Measurements from ENCODE around the gene CRADD.
"Not testable (repeated sequence)": the region's sequence is repeated elsewhere in the genome, so short reads cannot be mapped to it uniquely, and the experiment has no call there.

The CRADD gene

GRCh38 chr12:93912086-93912733 lies 235.0 kb downstream of the CRADD start:
- peak; percentile 46 for DNase-seq

- no peak for DNase-seq
These were observed 236.7 kb downstream of the CRADD start for GRCh38 chr12:93913845-93914244.

GRCh38 chr12:93914281-93914680 lies 237.1 kb downstream of the CRADD start:
- DNase-seq = no peak

GRCh38 chr12:93915411-93915810 lies 238.2 kb downstream of the CRADD start:
- DNase-seq = no peak

GRCh38 chr12:93916402-93916801 lies 239.2 kb downstream of the CRADD start:
- no peak for DNase-seq

- DNase-seq = no peak
These were observed 241.1 kb downstream of the CRADD start for GRCh38 chr12:93918262-93918661.

- no peak for DNase-seq
These were observed 241.7 kb downstream of the CRADD start for GRCh38 chr12:93918900-93919299.

GRCh38 chr12:93921521-93921920 lies 244.3 kb downstream of the CRADD start:
- no peak for DNase-seq

GRCh38 chr12:93922583-93923006 lies 245.4 kb downstream of the CRADD start:
- peak; percentile 87 for DNase-seq

GRCh38 chr12:93924367-93924766 lies 247.2 kb downstream of the CRADD start:
- DNase-seq = no peak

GRCh38 chr12:93925585-93926205 lies 248.5 kb downstream of the CRADD start:
- DNase-seq = peak; percentile 89

- no peak for DNase-seq
These were observed 249.1 kb downstream of the CRADD start for GRCh38 chr12:93926237-93926636.

GRCh38 chr12:93929081-93929480 lies 251.9 kb downstream of the CRADD start:
- not testable (repeated sequence) for DNase-seq

- DNase-seq = no peak
These were observed 260.6 kb downstream of the CRADD start for GRCh38 chr12:93937812-93938211.

GRCh38 chr12:93938317-93938716 lies 261.1 kb downstream of the CRADD start:
- DNase-seq = peak; percentile 92

- DNase-seq = no peak
These were observed 261.8 kb downstream of the CRADD start for GRCh38 chr12:93938931-93939330.

- no peak for DNase-seq
These were observed 262.6 kb downstream of the CRADD start for GRCh38 chr12:93939641-93940325.

- peak; percentile 32 for DNase-seq
These were observed 266.6 kb downstream of the CRADD start for GRCh38 chr12:93943780-93944179.

- no peak for DNase-seq
These were observed 267.0 kb downstream of the CRADD start for GRCh38 chr12:93944201-93944600.

All from hematopoietic multipotent progenitor cell treated with erythropoietin and hydrocortisone succinate and interleukin-3 and kit ligand, for 8 days (in vitro differentiated cells).